ENCODE measurements around the gene ADGRB3.
"Not testable (repeated sequence)": the region's sequence is repeated elsewhere in the genome, so short reads cannot be mapped to it uniquely, and the experiment has no call there.

ADGRB3 gene

GRCh38 chr6:68814976-68815375 lies 179.9 kb downstream of the ADGRB3 start:
- not testable (repeated sequence) for DNase-seq

GRCh38 chr6:68826501-68826900 lies 191.4 kb downstream of the ADGRB3 start:
- no peak for DNase-seq

GRCh38 chr6:68834551-68834950 lies 199.5 kb downstream of the ADGRB3 start:
- no peak for DNase-seq

- no peak for DNase-seq
Observed at GRCh38 chr6:68838571-68838970, 203.5 kb downstream of the ADGRB3 start.

- no peak for DNase-seq
Observed at GRCh38 chr6:68852791-68853190, 217.7 kb downstream of the ADGRB3 start.

- no peak for DNase-seq
Observed at GRCh38 chr6:68859233-68859632, 224.2 kb downstream of the ADGRB3 start.

- no peak for DNase-seq
Observed at GRCh38 chr6:68868646-68869045, 233.6 kb downstream of the ADGRB3 start.

- DNase-seq, result no peak
Observed at GRCh38 chr6:68873236-68873635, 238.2 kb downstream of the ADGRB3 start.

GRCh38 chr6:68874747-68875146 lies 239.7 kb downstream of the ADGRB3 start:
- no peak for DNase-seq

- DNase-seq, result no peak
Observed at GRCh38 chr6:68875403-68875802, 240.3 kb downstream of the ADGRB3 start.

GRCh38 chr6:68876792-68877493 lies 241.9 kb downstream of the ADGRB3 start:
- no peak for DNase-seq

- no peak for DNase-seq
Observed at GRCh38 chr6:68880050-68880813, 245.2 kb downstream of the ADGRB3 start.

GRCh38 chr6:68883325-68883724 lies 248.2 kb downstream of the ADGRB3 start:
- not testable (repeated sequence) for DNase-seq

GRCh38 chr6:68891419-68891818 lies 256.3 kb downstream of the ADGRB3 start:
- no peak for DNase-seq

GRCh38 chr6:68892452-68892851 lies 257.4 kb downstream of the ADGRB3 start:
- no peak for DNase-seq

- DNase-seq, result no peak
Observed at GRCh38 chr6:68895929-68896328, 260.8 kb downstream of the ADGRB3 start.

- DNase-seq, result no peak
Observed at GRCh38 chr6:68901044-68901443, 266.0 kb downstream of the ADGRB3 start.

- DNase-seq, result no peak
Observed at GRCh38 chr6:68911334-68911733, 276.3 kb downstream of the ADGRB3 start.

GRCh38 chr6:68911811-68912210 lies 276.7 kb downstream of the ADGRB3 start:
- no peak for DNase-seq

- DNase-seq, result not testable (repeated sequence)
Observed at GRCh38 chr6:68912805-68913204, 277.7 kb downstream of the ADGRB3 start.

GRCh38 chr6:68915586-68915985 lies 280.5 kb downstream of the ADGRB3 start:
- no peak for DNase-seq

- DNase-seq, result no peak
Observed at GRCh38 chr6:68919537-68919936, 284.5 kb downstream of the ADGRB3 start.

- no peak for DNase-seq
Observed at GRCh38 chr6:68941345-68941744, 306.3 kb downstream of the ADGRB3 start.

- no peak for DNase-seq
Observed at GRCh38 chr6:68947721-68948120, 312.6 kb downstream of the ADGRB3 start.

Data from right kidney (tissue), 1 donor.